Transverse colon (tissue), 3 donors: Measurements from ENCODE around the gene ENTPD1.

Experiments used
- POLR2A ChIP-seq: fragments of 450-650 bp; IDR thresholded peaks from one replicate; pipeline ENCODE4 v1.6.1; 2016; ENCODE audit warnings: antibody characterized with exemption, mild to moderate bottlenecking, moderate library complexity
- TF ChIP-seq, protein P1 (sequence below), 5 experiments: fragments of 200-600 bp in 3 of 5; fragments of 450-650 bp in 2 of 5; sonication (generic) in 3 of 5; IDR thresholded peaks; 1 replicate in 2 of 5; 2 replicates in 3 of 5; pipeline ENCODE4 v1.5.1; 2016 to 2017; ENCODE audit warnings: antibody characterized with exemption in 5 of 5, inconsistent platforms in 3 of 5, mild to moderate bottlenecking in 2 of 5, moderate library complexity in 1 of 5

- TF ChIP-seq POLR2A: no peak
- TF ChIP-seq, protein P1, sequence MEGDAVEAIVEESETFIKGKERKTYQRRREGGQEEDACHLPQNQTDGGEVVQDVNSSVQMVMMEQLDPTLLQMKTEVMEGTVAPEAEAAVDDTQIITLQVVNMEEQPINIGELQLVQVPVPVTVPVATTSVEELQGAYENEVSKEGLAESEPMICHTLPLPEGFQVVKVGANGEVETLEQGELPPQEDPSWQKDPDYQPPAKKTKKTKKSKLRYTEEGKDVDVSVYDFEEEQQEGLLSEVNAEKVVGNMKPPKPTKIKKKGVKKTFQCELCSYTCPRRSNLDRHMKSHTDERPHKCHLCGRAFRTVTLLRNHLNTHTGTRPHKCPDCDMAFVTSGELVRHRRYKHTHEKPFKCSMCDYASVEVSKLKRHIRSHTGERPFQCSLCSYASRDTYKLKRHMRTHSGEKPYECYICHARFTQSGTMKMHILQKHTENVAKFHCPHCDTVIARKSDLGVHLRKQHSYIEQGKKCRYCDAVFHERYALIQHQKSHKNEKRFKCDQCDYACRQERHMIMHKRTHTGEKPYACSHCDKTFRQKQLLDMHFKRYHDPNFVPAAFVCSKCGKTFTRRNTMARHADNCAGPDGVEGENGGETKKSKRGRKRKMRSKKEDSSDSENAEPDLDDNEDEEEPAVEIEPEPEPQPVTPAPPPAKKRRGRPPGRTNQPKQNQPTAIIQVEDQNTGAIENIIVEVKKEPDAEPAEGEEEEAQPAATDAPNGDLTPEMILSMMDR (IDR thresholded peaks at IDR 0.05): no peak
These were observed 12.1 kb downstream of the ENTPD1 start for GRCh38 chr10:95767884-95768556.
